SK-N-SH (cell line): ENCODE data around the gene MAP2K7.

Experiments used
- CHD2 ChIP-seq: fragments of 150-350 bp; IDR thresholded peaks from 2 replicates; pipeline ENCODE4 v1.6.1; 2018; ENCODE audit warnings: low read length; ENCODE audit not compliant: partially characterized antibody
- IRF3 ChIP-seq: fragments of 150-350 bp; IDR thresholded peaks from 2 replicates; pipeline ENCODE4 v1.6.1; 2016; ENCODE audit warnings: mild to moderate bottlenecking, low read depth, low read length
- NFIC ChIP-seq: IDR thresholded peaks from 2 replicates; pipeline ENCODE4 v1.4.0; 2012; ENCODE audit warnings: borderline replicate concordance
- NRF1 ChIP-seq: IDR thresholded peaks from 2 replicates; pipeline ENCODE4 v1.6.1; 2012; ENCODE audit warnings: low read depth, mild to moderate bottlenecking, low read length
- POLR2AphosphoS5 ChIP-seq: IDR thresholded peaks from 2 replicates; pipeline ENCODE4 v1.6.1; 2012; ENCODE audit warnings: low read depth, low read length
- RAD21 ChIP-seq: IDR thresholded peaks from 2 replicates; pipeline ENCODE4 v1.6.1; 2012; ENCODE audit warnings: mild to moderate bottlenecking, low read length
- RCOR1 ChIP-seq: fragments of 150-350 bp; IDR thresholded peaks from 2 replicates; pipeline ENCODE4 v1.6.1; 2017; ENCODE audit warnings: antibody characterized with exemption, low read length
- TAF1 ChIP-seq: IDR thresholded peaks from 2 replicates; pipeline ENCODE4 v1.6.1; 2012; ENCODE audit warnings: low read depth, mild to moderate bottlenecking, low read length, moderate library complexity, borderline replicate concordance
- TEAD4 ChIP-seq: IDR thresholded peaks from 2 replicates; pipeline ENCODE4 v1.4.0; 2012; ENCODE audit warnings: mild to moderate bottlenecking, borderline replicate concordance; ENCODE audit not compliant: insufficient read depth
- USF1 ChIP-seq: IDR thresholded peaks from 2 replicates; pipeline ENCODE4 v1.4.0; 2012; ENCODE audit warnings: low read depth, borderline replicate concordance
- TF ChIP-seq, protein P1 (sequence below): fragments of 200-600 bp; sonication (generic); IDR thresholded peaks from 2 replicates; pipeline ENCODE4 v1.6.1; 2017; ENCODE audit warnings: antibody characterized with exemption, mild to moderate bottlenecking, moderate library complexity
- TF ChIP-seq, protein P2 (sequence below): IDR thresholded peaks from 2 replicates; pipeline ENCODE4 v1.4.0; 2012; ENCODE audit warnings: low read depth

- no peak for TF ChIP-seq CHD2
- TF ChIP-seq, protein P1, sequence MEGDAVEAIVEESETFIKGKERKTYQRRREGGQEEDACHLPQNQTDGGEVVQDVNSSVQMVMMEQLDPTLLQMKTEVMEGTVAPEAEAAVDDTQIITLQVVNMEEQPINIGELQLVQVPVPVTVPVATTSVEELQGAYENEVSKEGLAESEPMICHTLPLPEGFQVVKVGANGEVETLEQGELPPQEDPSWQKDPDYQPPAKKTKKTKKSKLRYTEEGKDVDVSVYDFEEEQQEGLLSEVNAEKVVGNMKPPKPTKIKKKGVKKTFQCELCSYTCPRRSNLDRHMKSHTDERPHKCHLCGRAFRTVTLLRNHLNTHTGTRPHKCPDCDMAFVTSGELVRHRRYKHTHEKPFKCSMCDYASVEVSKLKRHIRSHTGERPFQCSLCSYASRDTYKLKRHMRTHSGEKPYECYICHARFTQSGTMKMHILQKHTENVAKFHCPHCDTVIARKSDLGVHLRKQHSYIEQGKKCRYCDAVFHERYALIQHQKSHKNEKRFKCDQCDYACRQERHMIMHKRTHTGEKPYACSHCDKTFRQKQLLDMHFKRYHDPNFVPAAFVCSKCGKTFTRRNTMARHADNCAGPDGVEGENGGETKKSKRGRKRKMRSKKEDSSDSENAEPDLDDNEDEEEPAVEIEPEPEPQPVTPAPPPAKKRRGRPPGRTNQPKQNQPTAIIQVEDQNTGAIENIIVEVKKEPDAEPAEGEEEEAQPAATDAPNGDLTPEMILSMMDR = no peak
- no peak for TF ChIP-seq RAD21
- TF ChIP-seq IRF3 = no peak
- TF ChIP-seq TAF1 = no peak
- no peak for TF ChIP-seq RCOR1
- TF ChIP-seq POLR2AphosphoS5 = no peak
- no peak for TF ChIP-seq NFIC
- TF ChIP-seq TEAD4 = no peak
- TF ChIP-seq, protein P2, sequence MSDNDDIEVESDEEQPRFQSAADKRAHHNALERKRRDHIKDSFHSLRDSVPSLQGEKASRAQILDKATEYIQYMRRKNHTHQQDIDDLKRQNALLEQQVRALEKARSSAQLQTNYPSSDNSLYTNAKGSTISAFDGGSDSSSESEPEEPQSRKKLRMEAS = no peak
- no peak for TF ChIP-seq USF1
- TF ChIP-seq NRF1 = no peak
Observed at GRCh38 chr19:7860714-7861618, 42.7 kb upstream of the MAP2K7 start.
